CD8-positive, alpha-beta memory T cell (primary cell): ENCODE results near the gene ADAMTSL1. TPM values are rescaled to one million over a fixed set of nuclear protein-coding genes. Genes with fewer than 3 reads are reported as not detected.
A peak's percentile ranks its signal among the peaks of the same experiment; 100 is the strongest.

Experiments used
- CTCF ChIA-PET: fragments of 350-600 bp; sonication (Branson Sonifier 250); formaldehyde crosslinking; loops from one replicate; lab custom pipeline; 2021; ENCODE audit warnings: antibody characterized with exemption; lab: Charles Lee
- POLR2A ChIA-PET: fragments of 350-600 bp; sonication (Branson Sonifier 250); formaldehyde crosslinking; loops from one replicate; lab custom pipeline; 2021; ENCODE audit warnings: antibody characterized with exemption; lab: Charles Lee
- DNase-seq, 5 donors: peaks; one replicate each; pipeline versions ENCODE4 v3.0.0 to v3.0.0-alpha.2; 2020 to 2022; ENCODE audit warnings: mixed read lengths in 1 of 5
- H3K27ac ChIP-seq: one replicate; pipeline ENCODE4 v1.7.0; 2013; ENCODE audit warnings: low read depth, mild to moderate bottlenecking, low read length, moderate library complexity
- H3K27me3 ChIP-seq: 2 replicates; pipeline ENCODE4 v1.7.0; 2013; ENCODE audit warnings: low read length, mild to moderate bottlenecking; ENCODE audit not compliant: insufficient read depth, poor library complexity, severe bottlenecking
- H3K36me3 ChIP-seq: 2 replicates; pipeline ENCODE4 v1.7.0; 2013; ENCODE audit warnings: mild to moderate bottlenecking, low read length, moderate library complexity; ENCODE audit not compliant: insufficient read depth
- H3K4me1 ChIP-seq: 2 replicates; pipeline ENCODE4 v1.7.0; 2013; ENCODE audit warnings: mild to moderate bottlenecking, low read length, moderate library complexity; ENCODE audit not compliant: insufficient read depth
- H3K4me3 ChIP-seq: 2 replicates; pipeline ENCODE4 v1.7.0; 2013; ENCODE audit warnings: mild to moderate bottlenecking, low read length
- H3K9me3 ChIP-seq: 2 replicates; pipeline ENCODE4 v1.7.0; 2013; ENCODE audit warnings: mild to moderate bottlenecking, low read length
- H3K27ac Mint-ChIP-seq, 8 donors: one replicate each; pipeline ENCODE4 v1.8.0; 2020 to 2021; ENCODE audit warnings: mixed read lengths in 8 of 8, mild to moderate bottlenecking in 6 of 8, inconsistent platforms in 3 of 8, moderate library complexity in 3 of 8
- H3K27me3 Mint-ChIP-seq, 2 donors: one replicate each; pipeline ENCODE4 v1.8.0; 2020 to 2021; ENCODE audit warnings: mixed read lengths in 2 of 2, mild to moderate bottlenecking in 1 of 2, moderate library complexity in 1 of 2
- H3K36me3 Mint-ChIP-seq, 3 donors: one replicate each; pipeline ENCODE4 v1.8.0; 2020 to 2021; ENCODE audit warnings: mixed read lengths in 3 of 3, inconsistent platforms in 1 of 3, mild to moderate bottlenecking in 1 of 3
- H3K4me1 Mint-ChIP-seq, 3 donors: one replicate each; pipeline ENCODE4 v1.8.0; 2020 to 2021; ENCODE audit warnings: mixed read lengths in 3 of 3, inconsistent platforms in 1 of 3, mild to moderate bottlenecking in 1 of 3
- H3K4me3 Mint-ChIP-seq, 7 donors: one replicate each; pipeline ENCODE4 v1.8.0; 2020 to 2021; ENCODE audit warnings: mixed read lengths in 7 of 7, mild to moderate bottlenecking in 6 of 7, moderate library complexity in 4 of 7, inconsistent platforms in 2 of 7
- H3K9me3 Mint-ChIP-seq, 5 donors: one replicate each; pipeline ENCODE4 v1.8.0; 2020 to 2022; ENCODE audit warnings: mixed read lengths in 5 of 5, mild to moderate bottlenecking in 3 of 5, moderate library complexity in 2 of 5, inconsistent platforms in 1 of 5
- polyA plus RNA-seq: library from polyadenylated mRNA; unstranded; fragments of 300-500 nt; fragmentation: Illumina TruSeq; gene quantifications from one replicate; pipeline ENCODE4 v1.2.3, GENCODE V29; 2021
- total RNA-seq, 2 experiments: library from RNA; stranded (reverse); gene quantifications; one replicate each; pipeline ENCODE4 v1.2.3, GENCODE V29; 2021

Gene ADAMTSL1
- total and polyA plus RNA-seq, 3 experiments from 2014 or later = not detected

DNA sequence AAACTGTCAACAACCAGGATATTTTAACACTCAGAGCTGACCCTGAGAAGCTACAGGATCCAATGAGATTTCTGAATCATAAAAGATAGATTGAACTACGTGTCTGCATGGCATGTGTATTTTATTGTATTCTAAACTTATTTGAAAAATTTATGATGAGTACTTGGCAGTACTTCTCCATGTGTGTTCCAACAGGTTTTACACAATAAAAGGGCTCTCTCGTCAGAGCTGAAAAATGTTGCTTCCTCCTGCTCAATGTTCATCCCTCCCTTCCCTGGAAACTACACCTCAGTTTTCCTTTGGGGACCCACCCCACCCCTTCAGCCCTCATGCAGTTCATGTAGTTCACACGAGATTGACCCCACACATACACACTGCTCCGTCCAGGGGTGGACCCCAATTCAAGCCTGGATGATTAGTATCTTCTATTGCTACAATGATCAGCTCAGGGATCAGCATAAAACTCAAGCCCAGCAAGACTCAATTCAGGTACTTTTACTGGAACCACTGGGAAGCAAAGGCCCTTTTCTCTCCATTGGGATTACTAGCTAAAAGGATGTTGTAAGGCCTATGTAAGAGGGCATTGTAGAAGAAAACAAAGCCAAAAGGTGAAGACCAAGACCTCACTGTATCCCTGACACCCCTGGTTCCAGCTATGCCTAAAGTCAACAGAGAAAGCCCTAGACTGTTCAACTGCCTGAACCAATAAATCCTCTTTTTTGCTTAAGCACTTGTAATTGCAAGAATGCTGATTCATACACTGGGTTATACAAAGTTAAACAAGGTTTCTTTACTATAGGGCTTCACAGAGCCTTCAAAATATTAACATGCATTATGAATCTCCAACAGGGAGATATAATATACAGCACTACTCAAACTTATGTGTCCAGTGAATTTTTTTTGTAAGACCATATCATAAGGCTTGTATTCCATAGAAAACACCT is 446.5 kb downstream of the ADAMTSL1 start:
- Histone ChIP-seq H3K9me3 (no peaks in the 10 kb centered on the region), H3K36me3 (no peaks in the 10 kb centered on the region), H3K27ac (no peak overlapping the region), H3K4me1 (no peaks in the 10 kb centered on the region), H3K4me3 (no peak overlapping the region), H3K27me3 (no peaks in the 10 kb centered on the region)
- Mint-ChIP-seq H3K36me3 (no peaks in the 10 kb centered on the region), H3K27me3 (peaks cover 9 to 15% of the 10 kb centered on the region in 2 donors), H3K9me3 (no peaks in the 10 kb centered on the region), H3K4me3 (no peak overlapping the region), H3K27ac (no peak overlapping the region), H3K4me1 (no peaks in the 10 kb centered on the region)
- no peak for DNase-seq
- ChIA-PET POLR2A (no interaction called here), CTCF (no interaction called here)

DNA sequence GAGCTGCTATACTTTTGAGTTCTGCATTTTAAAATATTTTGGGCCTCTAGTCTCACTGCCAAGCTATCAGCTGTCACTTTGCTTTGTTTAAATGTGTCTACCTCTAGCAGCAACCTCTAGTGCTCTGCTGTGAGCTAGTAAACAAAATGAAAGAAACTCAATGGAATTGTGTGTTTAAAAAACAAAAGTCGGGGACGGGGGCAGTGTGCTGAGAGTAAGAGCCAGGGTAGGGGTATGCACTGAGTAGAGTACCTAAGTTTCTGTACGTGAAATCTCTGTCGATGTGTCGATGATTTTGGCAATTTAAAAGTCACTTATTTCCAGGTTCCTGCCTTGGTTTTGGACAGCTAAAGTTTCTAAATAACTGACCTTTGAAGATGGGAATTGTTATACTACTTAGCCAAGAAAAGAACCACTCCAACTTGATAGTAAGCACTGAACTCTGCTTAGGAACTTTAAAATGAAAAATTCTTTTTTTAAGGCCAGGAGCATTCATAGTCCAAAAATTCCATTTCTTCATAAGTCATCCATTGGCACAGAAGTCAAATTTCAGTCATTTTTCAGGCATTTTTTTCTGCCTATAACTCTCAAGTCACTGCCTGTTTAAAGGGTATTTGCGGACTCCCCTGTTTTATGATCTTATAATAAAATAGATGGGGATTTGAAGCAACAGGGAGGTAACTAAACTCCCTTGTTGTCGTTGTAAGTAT is 447.6 kb downstream of the ADAMTSL1 start:
- H3K36me3 Mint-ChIP-seq = no peaks in the 10 kb centered on the region
- ChIA-PET POLR2A (no interaction called here), CTCF (no interaction called here)
- Histone ChIP-seq H3K9me3 (no peaks in the 10 kb centered on the region), H3K4me3 (no peak overlapping the region), H3K27me3 (no peaks in the 10 kb centered on the region), H3K27ac (no peak overlapping the region), H3K36me3 (no peaks in the 10 kb centered on the region), H3K4me1 (no peaks in the 10 kb centered on the region)
- H3K4me1 Mint-ChIP-seq = no peaks in the 10 kb centered on the region
- no peak overlapping the region for H3K4me3 Mint-ChIP-seq
- H3K27ac Mint-ChIP-seq = no peak overlapping the region
- DNase-seq = no peak
- H3K27me3 Mint-ChIP-seq = peaks cover 9 to 15% of the 10 kb centered on the region in 2 donors
- no peaks in the 10 kb centered on the region for H3K9me3 Mint-ChIP-seq

- no peak overlapping the region for H3K4me3 Mint-ChIP-seq
- POLR2A ChIA-PET = no interaction called here
Observed at GRCh38 chr9:18922161-18922885, 448.4 kb downstream of the ADAMTSL1 start.

GRCh38 chr9:18923167-18923566 is 449.2 kb downstream of the ADAMTSL1 start:
- no peaks in the 10 kb centered on the region for H3K4me1 Mint-ChIP-seq
- H3K4me3 ChIP-seq = no peak overlapping the region
- peaks cover 4 to 10% of the 10 kb centered on the region in 2 donors for H3K27me3 Mint-ChIP-seq
- H3K36me3 Mint-ChIP-seq = no peaks in the 10 kb centered on the region
- no peak overlapping the region for H3K27ac Mint-ChIP-seq
- H3K4me1 ChIP-seq = no peaks in the 10 kb centered on the region
- H3K36me3 ChIP-seq = no peaks in the 10 kb centered on the region
- no peaks in the 10 kb centered on the region for H3K27me3 ChIP-seq
- no peak for DNase-seq
- H3K9me3 ChIP-seq = no peaks in the 10 kb centered on the region
- ChIA-PET POLR2A (no interaction called here), CTCF (no interaction called here)
- no peak overlapping the region for H3K4me3 Mint-ChIP-seq
- no peak overlapping the region for H3K27ac ChIP-seq
- H3K9me3 Mint-ChIP-seq = no peaks in the 10 kb centered on the region

More at GRCh38 chr9:18922161-18922885, 448.4 kb downstream of the ADAMTSL1 start:
- no peaks in the 10 kb centered on the region for H3K4me1 ChIP-seq
- DNase-seq = no peak
- H3K9me3 Mint-ChIP-seq = no peaks in the 10 kb centered on the region
- CTCF ChIA-PET = no interaction called here
- H3K36me3 ChIP-seq = no peaks in the 10 kb centered on the region
- no peaks in the 10 kb centered on the region for H3K4me1 Mint-ChIP-seq
- no peaks in the 10 kb centered on the region for H3K27me3 ChIP-seq
- no peaks in the 10 kb centered on the region for H3K9me3 ChIP-seq
- H3K27ac Mint-ChIP-seq = no peak overlapping the region
- H3K27me3 Mint-ChIP-seq = peaks cover 6 to 15% of the 10 kb centered on the region in 2 donors
- H3K27ac ChIP-seq = no peak overlapping the region
- no peaks in the 10 kb centered on the region for H3K36me3 Mint-ChIP-seq
- H3K4me3 ChIP-seq = no peak overlapping the region

DNA sequence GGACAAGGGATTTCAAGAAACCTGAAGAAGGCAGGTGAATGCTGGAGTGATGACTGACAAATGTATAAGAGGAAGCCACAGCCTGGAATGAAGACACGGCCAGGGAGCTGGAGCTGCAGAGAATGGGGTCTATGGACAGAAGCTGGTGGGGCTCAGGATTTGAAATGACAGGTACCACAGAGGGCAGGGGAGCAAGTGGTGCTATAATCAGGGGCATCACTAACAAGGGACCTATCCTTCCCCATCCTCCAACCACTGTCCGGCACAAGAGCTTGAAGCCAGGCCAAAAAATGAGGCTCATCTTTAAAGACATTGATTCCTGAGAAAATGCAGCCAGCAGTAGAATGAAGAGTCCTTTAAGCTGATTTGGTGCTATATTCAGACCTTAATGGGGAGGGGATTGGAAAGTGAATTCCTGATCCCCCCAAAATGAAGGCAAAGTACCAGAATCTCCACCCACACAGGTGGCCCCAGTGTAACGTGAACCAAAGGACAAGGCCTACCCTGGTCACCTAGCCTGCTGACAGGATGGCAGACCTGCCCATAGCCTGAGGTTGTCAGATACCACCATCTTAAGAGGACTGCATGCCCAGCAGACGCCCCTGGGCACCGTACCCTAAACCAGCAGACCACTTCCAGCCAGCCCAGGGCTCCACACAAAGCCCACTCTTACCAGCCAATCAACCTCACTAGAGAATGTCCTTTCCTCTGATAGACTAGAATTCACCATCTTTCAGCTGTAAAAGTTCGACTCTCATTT is 449.9 kb downstream of the ADAMTSL1 start:
- H3K4me1 Mint-ChIP-seq = no peaks in the 10 kb centered on the region
- peak overlapping the region in 1 of 8 donors; percentile 63 for H3K27ac Mint-ChIP-seq
- no peak overlapping the region for H3K4me3 ChIP-seq
- H3K27me3 Mint-ChIP-seq = peaks cover 5 to 10% of the 10 kb centered on the region in 2 donors
- no peaks in the 10 kb centered on the region for H3K9me3 Mint-ChIP-seq
- H3K27me3 ChIP-seq = no peaks in the 10 kb centered on the region
- H3K36me3 ChIP-seq = no peaks in the 10 kb centered on the region
- H3K4me3 Mint-ChIP-seq = no peak overlapping the region
- H3K9me3 ChIP-seq = no peaks in the 10 kb centered on the region
- DNase-seq = no peak
- H3K27ac ChIP-seq = no peak overlapping the region
- no peaks in the 10 kb centered on the region for H3K36me3 Mint-ChIP-seq
- H3K4me1 ChIP-seq = no peaks in the 10 kb centered on the region
- ChIA-PET POLR2A (no interaction called here), CTCF (no interaction called here)

DNA sequence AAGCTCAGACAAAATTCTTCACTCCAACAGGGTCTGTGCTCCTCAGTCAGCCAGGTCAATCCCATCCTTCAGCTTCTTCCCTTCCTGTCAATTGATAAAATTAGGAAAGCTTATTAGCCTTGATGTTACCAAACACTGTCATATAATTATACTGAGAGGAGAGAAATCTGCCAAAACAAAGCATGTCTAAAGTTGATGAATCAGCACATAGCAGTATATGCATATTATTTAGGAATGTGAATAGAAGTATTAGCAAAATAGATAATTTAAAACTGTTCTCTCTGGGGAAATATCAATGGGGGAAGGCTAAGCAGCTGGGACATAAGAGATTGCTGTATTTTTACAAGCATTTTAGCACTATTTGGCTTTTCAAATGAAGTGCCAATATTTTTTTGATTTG is 451.9 kb downstream of the ADAMTSL1 start:
- Mint-ChIP-seq H3K4me3 (no peak overlapping the region), H3K9me3 (no peaks in the 10 kb centered on the region), H3K4me1 (no peaks in the 10 kb centered on the region), H3K27ac (no peak overlapping the region), H3K27me3 (peaks cover 5% of the 10 kb centered on the region in 2 donors), H3K36me3 (no peaks in the 10 kb centered on the region)
- Histone ChIP-seq H3K36me3 (no peaks in the 10 kb centered on the region), H3K4me3 (no peak overlapping the region), H3K27ac (no peak overlapping the region), H3K4me1 (no peaks in the 10 kb centered on the region), H3K27me3 (no peaks in the 10 kb centered on the region), H3K9me3 (no peaks in the 10 kb centered on the region)
- POLR2A ChIA-PET = no interaction called here
- CTCF ChIA-PET = interaction anchor here (0.8 kb wide), 1 partner anchor 539 kb away, joined by 3 read pairs; no protein-coding TSS in a partner anchor
- DNase-seq = no peak

DNA sequence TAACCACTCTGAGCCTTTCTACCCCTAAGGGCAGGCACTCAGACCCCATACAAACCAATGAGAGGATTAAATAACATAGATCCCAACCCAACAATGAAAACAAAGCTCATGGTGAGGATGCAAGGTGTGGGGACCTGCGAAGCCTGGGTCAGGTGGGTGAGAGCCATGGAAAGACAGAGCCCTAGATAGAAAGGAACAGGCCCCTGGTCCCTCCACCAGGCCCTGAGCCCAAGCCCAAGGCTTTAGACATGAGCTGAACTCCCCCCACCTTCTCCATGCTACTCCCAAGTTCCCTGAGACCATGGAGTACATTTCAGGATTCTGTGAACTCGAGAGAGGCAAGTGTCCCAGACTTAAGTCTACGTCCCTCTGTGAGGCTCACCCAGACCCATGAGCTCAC is 452.6 kb downstream of the ADAMTSL1 start:
- H3K4me1 Mint-ChIP-seq = no peaks in the 10 kb centered on the region
- no peak overlapping the region for H3K4me3 Mint-ChIP-seq

More for the DNA sequence above, 452.6 kb downstream of the ADAMTSL1 start:
- Histone ChIP-seq H3K27ac (no peak overlapping the region), H3K36me3 (no peaks in the 10 kb centered on the region), H3K4me3 (no peak overlapping the region), H3K27me3 (no peaks in the 10 kb centered on the region), H3K9me3 (no peaks in the 10 kb centered on the region), H3K4me1 (no peaks in the 10 kb centered on the region)
- no peak overlapping the region for H3K27ac Mint-ChIP-seq
- H3K27me3 Mint-ChIP-seq = peaks cover 2 to 5% of the 10 kb centered on the region in 2 donors
- H3K36me3 Mint-ChIP-seq = no peaks in the 10 kb centered on the region
- no peaks in the 10 kb centered on the region for H3K9me3 Mint-ChIP-seq
- CTCF ChIA-PET = no interaction called here
- no peak for DNase-seq
- POLR2A ChIA-PET = no interaction called here
